ENCODE results near the gene RB1. TPM values are rescaled to one million over a fixed set of nuclear protein-coding genes. Genes with fewer than 3 reads are reported as not detected.

The RB1 gene
- total and polyA plus RNA-seq, 2 donors from 2014 or later = 12.3 to 46.5 TPM

DNA sequence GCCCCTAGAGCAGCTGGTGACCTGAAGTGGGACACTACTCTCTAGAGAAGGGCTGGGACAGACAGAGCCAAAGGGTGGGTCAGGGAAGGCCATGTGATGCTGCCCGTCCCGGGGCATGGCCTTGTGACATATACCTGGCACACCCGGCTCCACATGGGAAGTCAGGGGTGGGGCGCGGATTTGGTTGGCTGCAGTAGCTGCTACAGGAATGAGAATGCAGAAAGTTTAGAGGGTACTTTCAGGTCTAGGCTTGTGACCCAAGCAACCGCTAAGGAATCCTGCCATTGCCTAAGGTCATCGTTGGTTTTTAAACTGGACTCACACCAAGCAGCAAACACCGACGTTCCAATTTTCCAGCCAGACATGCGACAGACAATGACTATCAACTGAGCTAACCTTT, 203.5 kb downstream of the RB1 start:
- Histone ChIP-seq H3K9ac (ENCODE audit: low read length in 3 of 3) (no peak overlapping the region), H3K4me3 (ENCODE audit: low read length in 3 of 3) (no peak overlapping the region), H3K4me1 (ENCODE audit: control insufficient read depth in 2 of 3, insufficient read depth in 2 of 3, low read depth in 1 of 3, low read length in 3 of 3) (peaks cover 0 to 4% (median 3%) of the 10 kb centered on the region in 3 donors), H3K27ac (ENCODE audit: low read depth in 2 of 2, low read length in 2 of 2) (no peak overlapping the region), H3K27me3 (ENCODE audit: control insufficient read depth, insufficient read depth, low read length) (no peaks in the 10 kb centered on the region), H3K9me3 (ENCODE audit: control insufficient read depth in 2 of 3, insufficient read depth in 1 of 3, low read length in 3 of 3) (no peaks in the 10 kb centered on the region), H3K36me3 (ENCODE audit: control insufficient read depth in 2 of 3, insufficient read depth in 3 of 3, low read length in 3 of 3) (peaks cover 0 to 5% (median 0%) of the 10 kb centered on the region in 3 donors)
- DNase-seq = no peak
- intact Hi-C loops (cut with DNase I) = no loop called here
- FAIRE-seq = no peak
- TF ChIP-seq, protein P1, sequence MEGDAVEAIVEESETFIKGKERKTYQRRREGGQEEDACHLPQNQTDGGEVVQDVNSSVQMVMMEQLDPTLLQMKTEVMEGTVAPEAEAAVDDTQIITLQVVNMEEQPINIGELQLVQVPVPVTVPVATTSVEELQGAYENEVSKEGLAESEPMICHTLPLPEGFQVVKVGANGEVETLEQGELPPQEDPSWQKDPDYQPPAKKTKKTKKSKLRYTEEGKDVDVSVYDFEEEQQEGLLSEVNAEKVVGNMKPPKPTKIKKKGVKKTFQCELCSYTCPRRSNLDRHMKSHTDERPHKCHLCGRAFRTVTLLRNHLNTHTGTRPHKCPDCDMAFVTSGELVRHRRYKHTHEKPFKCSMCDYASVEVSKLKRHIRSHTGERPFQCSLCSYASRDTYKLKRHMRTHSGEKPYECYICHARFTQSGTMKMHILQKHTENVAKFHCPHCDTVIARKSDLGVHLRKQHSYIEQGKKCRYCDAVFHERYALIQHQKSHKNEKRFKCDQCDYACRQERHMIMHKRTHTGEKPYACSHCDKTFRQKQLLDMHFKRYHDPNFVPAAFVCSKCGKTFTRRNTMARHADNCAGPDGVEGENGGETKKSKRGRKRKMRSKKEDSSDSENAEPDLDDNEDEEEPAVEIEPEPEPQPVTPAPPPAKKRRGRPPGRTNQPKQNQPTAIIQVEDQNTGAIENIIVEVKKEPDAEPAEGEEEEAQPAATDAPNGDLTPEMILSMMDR (IDR thresholded peaks at IDR 0.05; ENCODE audit: borderline replicate concordance, extremely low read depth, insufficient read depth) = no peak

DNA sequence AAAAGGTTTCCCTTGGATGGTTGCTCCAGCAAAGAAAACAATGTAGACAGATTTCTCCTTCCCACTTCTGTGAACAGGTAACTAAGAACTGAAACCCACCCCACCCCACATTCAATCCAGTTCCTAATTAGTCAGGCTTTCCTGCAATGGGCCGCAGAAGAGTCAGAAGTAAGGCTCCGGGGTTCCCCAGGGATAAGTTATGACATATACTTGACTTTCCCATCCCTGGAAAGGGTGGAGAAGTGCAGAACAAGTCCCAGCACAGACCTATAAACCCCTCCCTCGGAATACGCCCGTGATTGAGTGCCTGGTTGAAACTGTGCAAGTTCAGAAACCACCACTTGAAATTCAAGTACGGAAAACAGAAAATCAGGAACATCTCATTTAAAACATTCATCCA, 204.5 kb downstream of the RB1 start:
- Histone ChIP-seq H3K9me3 (ENCODE audit: control insufficient read depth in 2 of 3, insufficient read depth in 1 of 3, low read length in 3 of 3) (no peaks in the 10 kb centered on the region), H3K27me3 (ENCODE audit: control insufficient read depth, insufficient read depth, low read length) (no peaks in the 10 kb centered on the region), H3K9ac (ENCODE audit: low read length in 3 of 3) (no peak overlapping the region), H3K4me1 (ENCODE audit: control insufficient read depth in 2 of 3, insufficient read depth in 2 of 3, low read depth in 1 of 3, low read length in 3 of 3) (peaks cover 0 to 4% (median 3%) of the 10 kb centered on the region in 3 donors), H3K36me3 (ENCODE audit: control insufficient read depth in 2 of 3, insufficient read depth in 3 of 3, low read length in 3 of 3) (peaks cover 0 to 7% (median 0%) of the 10 kb centered on the region in 3 donors), H3K27ac (ENCODE audit: low read depth in 2 of 2, low read length in 2 of 2) (no peak overlapping the region), H3K4me3 (ENCODE audit: low read length in 3 of 3) (no peak overlapping the region)
- no peak for DNase-seq
- no peak for FAIRE-seq
- intact Hi-C loops (cut with DNase I) = no loop called here
- TF ChIP-seq, protein P1 (IDR thresholded peaks at IDR 0.05; ENCODE audit: borderline replicate concordance, extremely low read depth, insufficient read depth) = no peak

DNA sequence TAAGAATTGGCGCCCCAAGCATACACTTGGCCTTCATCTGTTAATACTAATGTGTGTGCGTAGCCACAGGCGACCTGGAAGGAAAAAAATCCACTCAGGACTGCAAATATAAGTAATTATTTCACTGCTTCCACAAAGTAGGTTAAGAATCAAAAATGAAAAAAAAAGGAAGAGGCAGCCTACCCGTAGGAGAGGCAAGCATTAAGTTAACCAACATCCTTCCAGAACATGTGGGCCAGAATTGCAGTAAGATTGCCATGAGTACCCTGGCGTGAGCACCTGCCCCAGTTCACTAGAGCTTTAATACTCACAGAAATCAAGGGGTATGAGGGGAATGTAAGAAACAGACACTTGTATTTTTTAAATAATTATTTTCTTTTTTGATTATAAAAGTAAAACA, 207.1 kb downstream of the RB1 start:
- peaks cover 0 to 3% (median 0%) of the 10 kb centered on the region in 3 donors for H3K4me1 ChIP-seq (ENCODE audit: control insufficient read depth in 2 of 3, insufficient read depth in 2 of 3, low read depth in 1 of 3, low read length in 3 of 3)
- FAIRE-seq = no peak
- no peaks in the 10 kb centered on the region for H3K27me3 ChIP-seq (ENCODE audit: control insufficient read depth, insufficient read depth, low read length)
- intact Hi-C loops (cut with DNase I) = no loop called here
- no peak overlapping the region for H3K27ac ChIP-seq (ENCODE audit: low read depth in 2 of 2, low read length in 2 of 2)
- TF ChIP-seq, protein P1 (IDR thresholded peaks at IDR 0.05; ENCODE audit: borderline replicate concordance, extremely low read depth, insufficient read depth) = no peak
- no peaks in the 10 kb centered on the region for H3K9me3 ChIP-seq (ENCODE audit: control insufficient read depth in 2 of 3, insufficient read depth in 1 of 3, low read length in 3 of 3)
- H3K36me3 ChIP-seq (ENCODE audit: control insufficient read depth in 2 of 3, insufficient read depth in 3 of 3, low read length in 3 of 3) = peaks cover 0 to 7% (median 0%) of the 10 kb centered on the region in 3 donors
- H3K4me3 ChIP-seq (ENCODE audit: low read length in 3 of 3) = no peak overlapping the region
- DNase-seq = no peak
- no peak overlapping the region for H3K9ac ChIP-seq (ENCODE audit: low read length in 3 of 3)

Measured in kidney (tissue), 14 donors.